Activated CD8-positive, alpha-beta memory T cell treated with anti-CD3 and anti-CD28 coated beads for 1 hour (primary cell): ENCODE data around the gene NFX1.

ENCODE experiments used
- DNase-seq, 2 donors: peaks; one replicate each; pipeline ENCODE4 v3.0.0-alpha.2; 2020; ENCODE audit warnings: low read depth in 1 of 2; ENCODE audit errors: extremely low read depth in 1 of 2

Gene NFX1

DNA sequence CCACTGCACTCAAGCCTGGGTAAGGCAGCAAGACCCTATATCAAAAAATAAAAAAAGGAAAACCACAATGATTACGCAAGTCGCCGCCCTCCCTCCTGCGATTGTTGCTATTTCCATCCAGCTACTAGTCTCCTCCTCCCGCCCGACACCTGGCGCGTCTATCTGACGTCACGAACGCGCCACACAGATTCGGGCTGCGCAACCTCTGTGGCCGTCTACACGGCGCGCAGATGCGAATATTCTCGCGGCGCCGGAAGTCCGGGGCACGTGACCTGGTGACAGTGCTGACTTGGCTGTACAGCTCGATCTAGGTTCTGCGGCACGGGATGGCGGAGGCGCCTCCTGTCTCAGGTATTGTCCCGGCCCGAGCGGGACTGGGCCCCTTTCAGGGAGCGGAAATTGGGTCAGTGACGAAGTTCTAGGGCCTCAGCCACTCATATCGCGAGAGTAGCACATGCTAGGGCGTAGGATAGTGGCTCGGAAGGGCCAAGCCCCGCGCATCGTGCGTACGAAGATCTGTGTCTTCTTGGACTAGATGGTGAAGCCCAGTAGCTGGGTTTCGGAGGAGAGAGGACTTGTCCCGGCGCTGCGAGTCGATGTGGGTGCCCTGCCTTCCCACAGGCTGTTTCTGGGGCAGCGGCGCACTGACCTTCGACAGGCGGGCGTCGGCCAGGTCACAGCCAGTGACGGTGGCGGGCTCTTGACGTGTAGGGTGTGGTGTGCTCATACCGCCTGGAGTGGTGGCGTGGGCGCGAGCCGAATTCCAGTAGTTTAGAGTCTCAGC, at the start of gene NFX1:
Gene NFX1, plus strand, starts transcription at position 270 of the 784 bp plus-strand sequence. Its CDS starts 57 bp downstream, at position 327.
- peak; percentile 96 to 97 for DNase-seq

DNA sequence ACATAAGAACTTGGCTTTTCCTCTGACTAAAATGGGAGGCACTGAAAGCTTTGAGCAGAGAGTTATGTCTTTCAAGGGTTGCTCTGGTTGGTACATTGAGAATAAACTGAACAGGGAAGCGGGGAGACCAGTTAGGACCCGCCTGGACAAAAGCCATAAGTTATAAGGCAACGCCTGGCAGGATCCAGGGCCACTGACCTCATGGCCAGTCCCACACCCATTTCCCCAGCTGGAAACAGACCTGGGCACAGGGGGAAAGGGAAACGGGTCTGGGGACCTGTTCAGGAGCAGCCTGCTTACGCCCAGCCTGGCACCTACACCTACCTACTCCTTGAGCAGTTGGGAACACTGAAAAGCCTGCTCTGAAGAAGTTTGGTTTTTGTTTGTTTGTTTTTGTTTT, 49.0 kb upstream of the NFX1 start:
- no peak for DNase-seq

GRCh38 chr9:33242609-33243134, 47.6 kb upstream of the NFX1 start:
- DNase-seq = no peak

- DNase-seq = no peak
These were observed 46.1 kb upstream of the NFX1 start for GRCh38 chr9:33244137-33244784.

DNA sequence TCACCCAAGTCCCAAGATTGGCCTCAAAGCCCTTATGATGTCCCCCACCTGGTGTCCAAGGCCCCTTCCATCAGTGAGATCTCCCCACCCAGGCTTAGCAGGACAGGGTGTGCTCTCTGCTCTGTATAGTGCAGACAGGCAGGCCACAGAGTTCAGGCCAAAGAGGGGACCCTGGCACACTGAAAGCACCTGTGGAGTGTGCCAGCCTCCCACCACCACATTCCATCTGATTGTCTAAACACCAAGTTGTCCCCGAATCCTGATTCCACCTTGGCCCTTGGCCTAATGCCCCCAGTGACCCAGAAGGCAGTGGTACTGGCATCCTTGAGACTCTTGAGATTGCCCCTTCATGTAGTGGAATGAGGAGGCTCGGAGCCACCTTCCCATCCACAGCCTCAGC, 45.0 kb upstream of the NFX1 start:
- DNase-seq = no peak

DNA sequence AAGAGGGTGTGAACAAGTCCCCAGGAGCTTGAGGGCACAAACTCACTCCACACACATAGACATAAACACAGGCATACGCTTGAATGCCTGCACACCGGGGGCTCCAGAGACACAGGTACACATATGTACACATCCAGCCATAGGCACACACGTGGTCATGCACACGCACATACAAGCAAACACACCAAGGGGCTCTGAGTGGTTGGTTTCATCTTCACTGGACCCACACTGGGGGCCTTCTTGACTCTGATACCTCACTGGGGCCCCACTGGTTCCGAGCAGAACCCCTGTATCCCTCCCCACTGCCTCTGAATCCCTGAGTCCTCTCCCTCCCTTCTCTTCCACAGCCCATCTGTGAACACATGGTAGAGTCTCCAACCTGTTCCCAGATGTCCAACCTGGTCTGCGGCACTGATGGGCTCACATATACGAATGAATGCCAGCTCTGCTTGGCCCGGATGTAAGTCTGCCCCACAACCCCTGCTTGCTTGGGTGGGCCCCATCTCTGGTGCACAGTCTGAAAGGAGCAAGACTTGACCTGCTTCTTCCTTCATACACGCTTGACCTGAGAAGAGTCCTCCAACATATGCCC, 44.0 kb upstream of the NFX1 start:
- no peak for DNase-seq

DNA sequence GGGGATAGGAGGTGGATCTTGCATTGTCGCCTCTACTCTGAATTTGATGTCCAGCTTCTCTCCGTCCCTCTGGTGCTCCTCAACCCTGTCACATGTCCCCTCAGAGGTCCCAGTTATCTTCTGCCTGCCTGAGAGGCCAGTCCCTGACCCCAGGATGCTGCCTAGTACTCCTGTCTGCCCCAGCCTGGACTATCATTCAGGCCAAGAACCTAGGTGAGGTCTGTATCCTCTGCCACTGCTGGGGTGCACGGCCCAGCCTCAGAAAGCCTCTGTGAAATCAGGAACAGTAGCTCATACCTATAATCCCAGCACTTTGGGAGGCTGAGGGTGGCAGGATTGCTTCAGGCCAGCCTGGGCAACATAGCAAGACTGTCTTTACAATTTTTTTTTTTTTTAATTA, 41.7 kb upstream of the NFX1 start:
- DNase-seq = no peak

- no peak for DNase-seq
These were observed 41.1 kb upstream of the NFX1 start for GRCh38 chr9:33249087-33249658.

DNA sequence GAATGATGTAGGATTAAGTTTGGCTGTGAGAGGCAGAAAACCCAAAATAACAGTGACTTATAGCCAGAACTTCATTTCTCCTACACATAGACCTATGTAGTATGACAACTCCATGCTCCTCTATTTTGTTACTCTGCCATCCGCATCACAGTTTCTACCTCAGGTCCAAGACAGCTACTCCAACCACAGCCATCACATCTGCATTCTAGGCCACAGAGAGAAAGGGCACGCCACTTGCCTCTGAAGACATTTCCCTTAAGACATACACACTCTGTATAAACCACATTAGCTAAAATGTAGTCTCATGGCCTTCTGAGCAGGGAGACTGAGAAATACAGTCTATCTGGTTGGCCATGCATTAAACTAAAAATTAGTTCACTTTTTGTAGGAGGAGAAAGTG, 40.3 kb upstream of the NFX1 start:
- DNase-seq = no peak

GRCh38 chr9:33250458-33250995, 39.8 kb upstream of the NFX1 start:
- no peak for DNase-seq

DNA sequence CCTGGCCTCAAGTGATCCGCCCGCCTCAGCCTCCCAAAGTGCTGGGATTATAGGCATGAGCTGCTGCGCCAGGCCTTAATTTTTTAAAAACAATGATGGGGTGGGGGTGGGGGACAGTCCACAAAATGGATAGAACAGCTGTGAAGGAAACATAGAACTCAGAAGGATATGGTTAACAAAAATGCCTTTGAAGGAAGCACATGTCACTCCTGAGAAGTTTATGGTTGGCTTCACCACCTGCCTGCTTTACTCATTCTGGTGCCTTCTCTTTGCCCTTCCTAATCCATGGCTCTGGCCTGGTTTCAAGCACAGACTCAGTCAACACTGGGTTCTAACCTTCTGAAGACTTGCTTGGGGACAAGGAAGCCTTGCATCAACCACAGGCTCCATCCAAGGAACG, 36.1 kb upstream of the NFX1 start:
- DNase-seq = no peak

- no peak for DNase-seq
These were observed 35.3 kb upstream of the NFX1 start for GRCh38 chr9:33255014-33255413.

GRCh38 chr9:33255471-33255870, 34.8 kb upstream of the NFX1 start:
- no peak for DNase-seq

- DNase-seq = no peak
These were observed 34.1 kb upstream of the NFX1 start for GRCh38 chr9:33256236-33256635.

DNA sequence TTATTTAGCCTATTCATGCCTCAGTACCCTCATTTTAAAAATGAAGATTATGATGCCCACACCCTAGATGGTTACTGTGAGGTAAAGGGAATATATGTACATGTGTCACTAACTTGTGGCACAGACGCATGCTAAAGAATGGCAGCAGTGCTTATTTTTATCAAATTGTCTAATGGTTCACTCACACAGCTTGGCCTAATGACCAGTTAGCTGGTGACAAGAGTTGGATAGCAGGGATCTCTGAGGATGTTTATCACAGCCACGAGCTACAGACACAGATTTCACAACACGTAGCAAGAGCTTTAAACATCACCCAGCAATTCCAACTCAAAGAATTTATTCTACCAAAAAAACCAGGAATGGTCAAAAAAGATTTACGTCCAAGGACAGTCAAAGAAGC, 33.0 kb upstream of the NFX1 start:
- no peak for DNase-seq

- no peak for DNase-seq
These were observed 29.9 kb upstream of the NFX1 start for GRCh38 chr9:33260372-33260771.

DNA sequence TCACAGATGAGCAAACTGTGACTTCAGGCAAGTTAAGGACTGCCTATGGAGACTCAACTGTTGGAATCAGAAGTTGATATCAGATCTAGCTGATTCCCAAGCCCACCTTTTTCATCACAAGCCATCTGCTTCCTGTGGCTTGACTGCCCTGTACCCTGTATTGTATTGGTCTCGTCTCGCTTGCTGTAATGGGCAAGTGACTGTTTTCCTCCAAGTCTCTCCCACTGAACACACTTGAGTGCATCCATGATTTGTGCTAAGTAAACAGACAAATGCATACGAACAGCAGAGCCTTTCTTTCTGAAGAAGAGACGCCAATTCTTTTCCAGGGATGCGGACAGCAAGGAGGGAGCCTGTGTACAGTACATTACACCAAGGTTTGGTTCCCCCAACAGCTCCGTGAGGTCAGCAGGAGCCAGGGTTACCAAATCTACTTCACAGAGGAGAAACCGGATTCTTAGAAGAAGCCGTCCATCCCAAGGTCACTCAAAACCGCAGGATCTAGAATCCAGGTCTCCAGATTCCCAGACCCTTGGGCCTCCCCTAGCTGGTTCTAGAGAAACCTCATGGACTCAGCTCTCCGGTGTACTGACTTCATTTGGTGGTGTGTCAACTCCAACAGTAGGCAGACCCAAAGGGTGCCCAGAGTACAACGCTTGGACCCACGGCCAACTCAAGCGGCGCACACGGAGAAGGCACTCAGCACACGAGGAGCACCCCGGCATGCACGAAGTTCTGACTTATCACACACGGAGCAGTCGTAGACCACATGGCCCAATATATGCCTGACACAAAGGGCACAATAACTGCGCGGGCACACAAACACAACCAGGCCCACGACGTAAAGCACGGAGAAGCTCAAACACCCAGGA, 26.9 kb upstream of the NFX1 start:
- DNase-seq = peak in 1 of 2 donors; percentile 2

DNA sequence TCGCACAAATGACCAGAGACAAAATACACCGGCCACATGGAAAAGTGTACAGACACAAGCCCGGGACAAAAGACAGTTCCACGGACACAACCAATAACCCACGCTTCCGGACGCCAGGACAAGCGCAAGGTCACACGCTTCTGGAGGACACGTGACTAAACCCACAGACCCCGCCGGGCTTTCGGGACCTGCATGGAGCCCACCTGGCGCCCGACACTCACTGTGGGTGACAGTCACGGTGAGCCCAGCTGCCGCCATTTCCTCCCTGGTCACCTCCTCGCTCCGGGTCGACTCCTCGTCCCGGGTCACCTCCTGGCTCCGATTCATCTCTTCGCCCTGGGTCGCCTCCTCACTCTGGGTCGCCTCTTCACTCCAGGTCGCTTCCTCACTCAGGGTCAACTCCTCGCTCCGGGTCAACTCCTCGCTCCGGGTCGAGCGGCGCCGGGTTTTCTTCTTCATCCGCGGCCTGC, 26.3 kb upstream of the NFX1 start:
- peak in 1 of 2 donors; percentile 9 for DNase-seq

- peak; percentile 99 for DNase-seq
These were observed 25.7 kb upstream of the NFX1 start, which contains the start of the genes BAG1 and CHMP5 for GRCh38 chr9:33264473-33265177. Gene BAG1, minus strand, starts transcription at chr9:33264708. Gene CHMP5, plus strand, starts transcription at chr9:33265049. Its CDS starts 30 bp downstream, at chr9:33265079.
